ENCODE data around the gene UBE2H.

Gene UBE2H

GRCh38 chr7:129784437-129784782 is 168.3 kb downstream of the UBE2H start:
- no peak for FAIRE-seq

- FAIRE-seq: no peak
Observed at GRCh38 chr7:129783584-129783919, 169.2 kb downstream of the UBE2H start.

- no peak for FAIRE-seq
Observed at GRCh38 chr7:129782818-129783583, 169.8 kb downstream of the UBE2H start.

GRCh38 chr7:129781928-129782817 is 170.6 kb downstream of the UBE2H start:
- FAIRE-seq: no peak

GRCh38 chr7:129780974-129781927 is 171.5 kb downstream of the UBE2H start:
- FAIRE-seq: no peak

All from colon (tissue), 2 donors.